ENCODE results near the gene MUCL1. TPM values are rescaled to one million over a fixed set of nuclear protein-coding genes. Genes with fewer than 3 reads are reported as not detected.
"Not testable (repeated sequence)": the region's sequence is repeated elsewhere in the genome, so short reads cannot be mapped to it uniquely, and the experiment has no call there.

The MUCL1 gene
- total RNA-seq, 4 donors from 2014 or later, result 218 to 1,530 (median 1,210) TPM

DNA sequence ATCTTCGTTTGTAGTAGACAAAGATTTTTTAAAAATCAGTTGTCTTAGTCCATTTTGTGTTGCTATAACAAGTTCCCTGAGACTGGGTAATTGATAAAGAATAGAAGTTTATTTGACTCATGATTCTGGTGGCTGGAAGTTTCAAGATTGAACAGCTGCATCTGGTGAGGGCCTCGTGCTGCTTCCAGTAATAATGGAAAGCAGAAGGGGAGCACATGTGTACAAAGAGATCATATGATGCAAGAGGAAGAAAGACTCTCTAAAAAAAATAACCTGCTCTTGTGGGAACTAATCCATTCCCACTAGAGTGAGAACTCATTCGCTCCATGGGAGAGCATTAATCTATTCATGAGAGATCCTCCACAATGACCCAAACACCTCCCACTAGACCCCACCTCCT lies 24.8 kb downstream of the MUCL1 start:
- Histone ChIP-seq H3K36me3 (no peaks in the 10 kb centered on the region), H3K27me3 (no peaks in the 10 kb centered on the region), H3K4me3 (no peak overlapping the region), H3K27ac (no peak overlapping the region), H3K4me1 (no peaks in the 10 kb centered on the region), H3K9me3 (no peaks in the 10 kb centered on the region)
- no peak for TF ChIP-seq POLR2AphosphoS5 (IDR thresholded peaks at IDR 0.05)
- TF ChIP-seq POLR2A (IDR thresholded peaks at IDR 0.05), result no peak
- TF ChIP-seq, protein P1, sequence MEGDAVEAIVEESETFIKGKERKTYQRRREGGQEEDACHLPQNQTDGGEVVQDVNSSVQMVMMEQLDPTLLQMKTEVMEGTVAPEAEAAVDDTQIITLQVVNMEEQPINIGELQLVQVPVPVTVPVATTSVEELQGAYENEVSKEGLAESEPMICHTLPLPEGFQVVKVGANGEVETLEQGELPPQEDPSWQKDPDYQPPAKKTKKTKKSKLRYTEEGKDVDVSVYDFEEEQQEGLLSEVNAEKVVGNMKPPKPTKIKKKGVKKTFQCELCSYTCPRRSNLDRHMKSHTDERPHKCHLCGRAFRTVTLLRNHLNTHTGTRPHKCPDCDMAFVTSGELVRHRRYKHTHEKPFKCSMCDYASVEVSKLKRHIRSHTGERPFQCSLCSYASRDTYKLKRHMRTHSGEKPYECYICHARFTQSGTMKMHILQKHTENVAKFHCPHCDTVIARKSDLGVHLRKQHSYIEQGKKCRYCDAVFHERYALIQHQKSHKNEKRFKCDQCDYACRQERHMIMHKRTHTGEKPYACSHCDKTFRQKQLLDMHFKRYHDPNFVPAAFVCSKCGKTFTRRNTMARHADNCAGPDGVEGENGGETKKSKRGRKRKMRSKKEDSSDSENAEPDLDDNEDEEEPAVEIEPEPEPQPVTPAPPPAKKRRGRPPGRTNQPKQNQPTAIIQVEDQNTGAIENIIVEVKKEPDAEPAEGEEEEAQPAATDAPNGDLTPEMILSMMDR (IDR thresholded peaks at IDR 0.05), result no peak
- TF ChIP-seq EP300 (IDR thresholded peaks at IDR 0.05), result no peak
- no peak for DNase-seq (ENCODE audit: low spot score in 2 of 2)
- 53% methylated on average over 3 of the region's 3 CpGs for WGBS

DNA sequence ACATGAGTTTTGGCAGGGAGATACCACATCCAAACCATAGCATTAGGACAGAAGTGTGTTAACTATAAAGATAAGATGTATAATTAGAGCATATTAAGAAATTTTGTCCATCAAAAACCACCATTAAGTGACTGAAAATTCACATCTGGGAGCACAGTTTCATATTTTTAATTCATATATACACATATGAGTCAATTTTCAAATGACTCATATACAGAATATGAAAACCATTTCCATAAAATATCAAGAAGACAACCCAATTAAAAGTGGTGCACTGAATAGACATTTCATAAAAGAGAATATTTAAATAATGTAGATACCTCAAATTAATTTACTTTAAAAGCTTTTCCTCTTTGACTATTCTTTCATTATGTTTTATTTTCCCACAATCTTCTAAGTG lies 25.3 kb downstream of the MUCL1 start:
- TF ChIP-seq, protein P1 (IDR thresholded peaks at IDR 0.05), result no peak
- Histone ChIP-seq H3K27ac (no peak overlapping the region), H3K9me3 (no peaks in the 10 kb centered on the region)

DNA sequence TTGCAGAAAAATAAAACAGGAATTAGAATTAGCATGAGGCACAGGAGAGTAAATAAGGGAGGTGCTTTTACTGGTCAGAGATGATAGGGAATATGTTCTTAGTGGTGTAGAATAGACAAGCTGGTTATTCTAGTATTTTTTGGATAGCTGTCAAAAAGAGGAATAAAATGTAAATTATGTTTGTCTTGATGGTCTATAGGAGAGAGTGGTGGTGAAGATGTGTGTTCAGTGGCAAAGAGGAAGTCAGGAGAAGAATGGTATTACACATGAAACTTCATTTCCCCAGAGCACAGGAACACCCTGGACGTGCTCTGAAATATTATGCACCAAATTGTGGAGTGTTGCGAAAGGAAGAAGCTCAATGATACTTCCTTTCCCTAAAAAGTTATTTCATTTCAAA lies 27.8 kb downstream of the MUCL1 start:
- 71% methylated on average over 2 of the region's 2 CpGs for WGBS
- TF ChIP-seq, protein P1 (IDR thresholded peaks at IDR 0.05), result no peak
- TF ChIP-seq EP300 (IDR thresholded peaks at IDR 0.05) (no peak), POLR2A (IDR thresholded peaks at IDR 0.05) (no peak), POLR2AphosphoS5 (IDR thresholded peaks at IDR 0.05) (no peak)

More for the DNA sequence above, 25.3 kb downstream of the MUCL1 start:
- no peaks in the 10 kb centered on the region for H3K4me1 ChIP-seq
- DNase-seq (ENCODE audit: low spot score in 2 of 2), result no peak
- no peaks in the 10 kb centered on the region for H3K27me3 ChIP-seq
- H3K4me3 ChIP-seq, result no peak overlapping the region
- H3K36me3 ChIP-seq, result no peaks in the 10 kb centered on the region

DNA sequence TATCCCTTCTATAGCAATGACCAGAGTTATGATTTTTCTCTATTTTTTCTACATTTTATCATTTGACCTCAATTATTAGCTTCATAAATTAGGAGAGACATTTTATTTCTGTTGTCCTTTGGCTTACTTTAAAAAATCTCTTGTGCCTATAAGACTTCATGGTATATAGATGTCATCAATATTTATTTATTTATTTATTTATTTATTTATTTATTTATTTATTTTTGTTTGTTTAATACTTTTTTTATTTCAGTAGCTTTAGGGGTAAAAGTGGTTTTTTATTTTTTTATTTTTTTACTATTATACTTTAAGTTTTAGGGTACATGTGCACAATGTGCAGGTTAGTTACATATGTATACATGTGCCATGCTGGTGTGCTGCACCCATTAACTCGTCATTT lies 28.3 kb downstream of the MUCL1 start:
- H3K4me1 ChIP-seq; H3K27ac ChIP-seq; H3K36me3 ChIP-seq; H3K27me3 ChIP-seq; H3K9me3 ChIP-seq; H3K4me3 ChIP-seq; DNase-seq (ENCODE audit: low spot score in 2 of 2): not testable (repeated sequence)
- 72% methylated on average over 1 of the region's 1 CpG for WGBS

More for the DNA sequence above, 27.8 kb downstream of the MUCL1 start:
- no peak overlapping the region for H3K27ac ChIP-seq
- no peaks in the 10 kb centered on the region for H3K4me1 ChIP-seq
- H3K9me3 ChIP-seq, result no peaks in the 10 kb centered on the region
- no peaks in the 10 kb centered on the region for H3K27me3 ChIP-seq
- no peak for DNase-seq (ENCODE audit: low spot score in 2 of 2)
- H3K36me3 ChIP-seq, result no peaks in the 10 kb centered on the region
- H3K4me3 ChIP-seq, result no peak overlapping the region

DNA sequence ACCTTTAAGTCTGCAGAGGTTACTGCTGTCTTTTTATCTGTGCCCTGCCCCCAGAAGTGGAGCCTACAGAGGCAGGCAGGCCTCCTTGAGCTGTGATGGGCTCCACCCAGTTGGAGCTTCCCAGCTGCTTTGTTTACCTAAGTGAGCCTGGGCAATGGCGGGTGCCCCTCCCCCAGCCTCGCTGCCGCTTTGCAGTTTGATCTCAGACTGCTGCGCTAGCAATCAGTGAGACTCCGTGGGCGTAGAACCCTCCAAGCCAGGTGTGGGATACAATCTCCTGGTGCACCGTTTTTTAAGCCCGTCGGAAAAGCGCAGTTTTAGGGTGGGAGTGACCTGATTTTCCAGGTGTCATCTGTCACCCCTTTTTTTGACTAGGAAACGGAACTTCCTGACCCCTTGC lies 34.1 kb downstream of the MUCL1 start:
- not testable (repeated sequence) for H3K27me3 ChIP-seq; H3K36me3 ChIP-seq; H3K4me3 ChIP-seq; H3K27ac ChIP-seq; DNase-seq (ENCODE audit: low spot score in 2 of 2); H3K9me3 ChIP-seq; H3K4me1 ChIP-seq
- WGBS, result 88% methylated on average over 4 of the region's 11 CpGs

DNA sequence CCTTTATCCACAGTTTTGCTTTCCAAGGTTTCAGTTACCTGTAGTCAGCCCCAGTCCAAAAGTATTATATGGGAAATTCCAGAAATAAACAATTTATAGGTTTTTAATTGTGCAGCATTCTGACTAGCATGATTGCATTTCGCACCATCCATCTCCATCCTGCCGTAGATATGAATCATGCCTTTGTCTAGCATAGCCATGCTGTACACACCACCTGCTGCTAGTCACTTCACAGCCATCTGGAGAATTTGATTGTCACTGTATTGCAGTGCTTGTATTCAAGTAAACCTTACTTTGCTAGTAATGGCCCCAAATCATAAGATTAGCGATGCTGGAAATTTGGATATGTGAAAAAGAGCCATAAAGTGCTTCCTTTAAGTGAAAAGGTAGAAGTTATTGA lies 36.0 kb downstream of the MUCL1 start:
- H3K9me3 ChIP-seq, result no peaks in the 10 kb centered on the region
- no peaks in the 10 kb centered on the region for H3K4me1 ChIP-seq
- no peaks in the 10 kb centered on the region for H3K27me3 ChIP-seq
- TF ChIP-seq, protein P1 (IDR thresholded peaks at IDR 0.05), result no peak
- TF ChIP-seq EP300 (IDR thresholded peaks at IDR 0.05) (no peak), POLR2A (IDR thresholded peaks at IDR 0.05) (no peak), POLR2AphosphoS5 (IDR thresholded peaks at IDR 0.05) (no peak)
- DNase-seq (ENCODE audit: low spot score in 2 of 2), result no peak
- WGBS, result 87% methylated on average over 3 of the region's 3 CpGs
- no peak overlapping the region for H3K4me3 ChIP-seq
- no peaks in the 10 kb centered on the region for H3K36me3 ChIP-seq
- no peak overlapping the region for H3K27ac ChIP-seq

Data from suprapubic skin (tissue), 4 donors.